OCI-LY3 (cell line): ENCODE data around the gene LENEP.

Source experiments
- EZH2phosphoT487 ChIP-seq: fragments of 200-600 bp; shearing (Covaris generic); IDR thresholded peaks from 2 replicates; pipeline ENCODE4 v1.6.1; 2018; ENCODE audit warnings: antibody characterized with exemption, mixed run types, low read depth
- TF ChIP-seq, protein P1 (sequence below): fragments of 200-600, 300-600 bp; sonication (generic); IDR thresholded peaks from 2 replicates; pipeline ENCODE4 v1.5.1; 2014; ENCODE audit warnings: antibody characterized with exemption, low read length, low read depth

DNA sequence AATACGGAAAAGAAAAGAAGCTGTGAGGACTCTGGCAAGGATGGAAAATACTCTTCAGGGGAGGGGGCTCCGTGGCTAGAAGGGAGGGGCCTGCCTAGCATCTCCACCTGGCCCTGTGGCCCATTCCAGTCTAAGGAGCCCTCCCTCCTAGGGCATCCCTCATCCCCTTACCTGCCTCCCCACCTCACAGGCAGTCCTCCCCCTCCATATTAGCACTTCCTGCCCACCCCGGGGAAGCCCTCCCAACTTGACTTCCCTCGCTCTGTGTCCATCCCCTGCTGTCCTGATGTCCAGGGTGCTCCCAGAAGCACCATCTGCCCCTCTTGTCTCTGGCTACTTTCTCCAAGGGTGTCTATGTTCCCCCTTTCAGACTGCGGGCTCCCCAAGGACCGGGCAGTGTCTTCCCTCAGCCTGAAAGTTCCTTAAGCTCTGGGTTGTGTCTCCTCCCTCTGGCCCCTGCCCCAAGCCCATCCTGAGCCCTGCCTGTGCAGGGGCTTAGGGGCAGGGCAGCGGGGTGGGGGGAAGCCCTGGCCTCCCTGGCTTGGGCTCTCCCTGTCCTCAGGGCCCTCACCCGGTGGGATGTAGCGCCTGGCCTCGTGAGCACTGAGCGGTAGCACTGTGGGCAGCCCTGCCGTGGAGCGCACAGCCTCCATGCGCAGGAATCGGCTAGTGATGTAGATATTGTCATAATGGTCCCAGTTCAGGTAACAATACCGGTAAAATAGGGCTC, 36.3 kb downstream of the LENEP start:
- TF ChIP-seq, protein P1, sequence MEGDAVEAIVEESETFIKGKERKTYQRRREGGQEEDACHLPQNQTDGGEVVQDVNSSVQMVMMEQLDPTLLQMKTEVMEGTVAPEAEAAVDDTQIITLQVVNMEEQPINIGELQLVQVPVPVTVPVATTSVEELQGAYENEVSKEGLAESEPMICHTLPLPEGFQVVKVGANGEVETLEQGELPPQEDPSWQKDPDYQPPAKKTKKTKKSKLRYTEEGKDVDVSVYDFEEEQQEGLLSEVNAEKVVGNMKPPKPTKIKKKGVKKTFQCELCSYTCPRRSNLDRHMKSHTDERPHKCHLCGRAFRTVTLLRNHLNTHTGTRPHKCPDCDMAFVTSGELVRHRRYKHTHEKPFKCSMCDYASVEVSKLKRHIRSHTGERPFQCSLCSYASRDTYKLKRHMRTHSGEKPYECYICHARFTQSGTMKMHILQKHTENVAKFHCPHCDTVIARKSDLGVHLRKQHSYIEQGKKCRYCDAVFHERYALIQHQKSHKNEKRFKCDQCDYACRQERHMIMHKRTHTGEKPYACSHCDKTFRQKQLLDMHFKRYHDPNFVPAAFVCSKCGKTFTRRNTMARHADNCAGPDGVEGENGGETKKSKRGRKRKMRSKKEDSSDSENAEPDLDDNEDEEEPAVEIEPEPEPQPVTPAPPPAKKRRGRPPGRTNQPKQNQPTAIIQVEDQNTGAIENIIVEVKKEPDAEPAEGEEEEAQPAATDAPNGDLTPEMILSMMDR: no peak
- no peak for TF ChIP-seq EZH2phosphoT487
